Gastroesophageal sphincter (tissue), 3 donors: Measurements from ENCODE around the gene HMGB4.

ENCODE experiments used
- CTCF ChIP-seq, 4 experiments: fragments of 200-600 bp in 2 of 4; fragments of 450-650 bp in 2 of 4; sonication (generic) in 1 of 4; IDR thresholded peaks; one replicate each; pipeline ENCODE4 v1.5.1; 2017 to 2019; ENCODE audit warnings: antibody characterized with exemption in 4 of 4, mild to moderate bottlenecking in 2 of 4, moderate library complexity in 2 of 4
- EP300 ChIP-seq: sonication (generic); formaldehyde crosslinking; IDR thresholded peaks from one replicate; pipeline ENCODE4 v1.6.1; 2017; ENCODE audit warnings: antibody characterized with exemption, mild to moderate bottlenecking
- POLR2AphosphoS5 ChIP-seq: sonication (generic); formaldehyde crosslinking; IDR thresholded peaks from one replicate; pipeline ENCODE4 v1.6.1; 2017; ENCODE audit warnings: antibody characterized with exemption

- TF ChIP-seq POLR2AphosphoS5 (no peak), EP300 (no peak), CTCF (IDR thresholded peaks at IDR 0.05) (no peak)
Measured at GRCh38 chr1:33867684-33868083, 3.8 kb downstream of the HMGB4 start.
